H1 (cell line): ENCODE results near the gene ARF4. TPM values are rescaled to one million over a fixed set of nuclear protein-coding genes. Genes with fewer than 3 reads are reported as not detected.

ENCODE experiments used
- CTCF ChIA-PET: fragments of 300-600 bp; sonication (Branson Sonifier 250); formaldehyde crosslinking; loops from one replicate; lab custom pipeline; 2021; ENCODE audit not compliant: partially characterized antibody; lab: Charles Lee
- POLR2A ChIA-PET: fragments of 300-600 bp; sonication (Branson Sonifier 250); formaldehyde crosslinking; loops from one replicate; lab custom pipeline; 2021; ENCODE audit warnings: inconsistent platforms; ENCODE audit not compliant: partially characterized antibody; lab: Charles Lee
- DNase-seq, 2 experiments: peaks; one replicate each; pipeline versions ENCODE4 v3.0.0 to v3.0.0-alpha.2; 2010 to 2022; ENCODE audit warnings: low spot score in 2 of 2, low read depth in 1 of 2, mixed read lengths in 1 of 2
- FAIRE-seq: peaks from 2 replicates; lab custom pipeline; 2011; peaks lifted over from hg19 to GRCh38; lab: Jason Lieb, UNC
- H2AFZ ChIP-seq: 2 replicates; pipeline ENCODE4 v1.8.1; 2012; ENCODE audit warnings: low read length, inconsistent platforms
- H2AK5ac ChIP-seq: 2 replicates; pipeline ENCODE4 v1.6.1; 2013; ENCODE audit warnings: low read depth, low read length
- H2BK120ac ChIP-seq: replicated peaks from 2 replicates; pipeline ENCODE3; 2013; ENCODE audit warnings: low read depth, low read length, inconsistent platforms
- H2BK12ac ChIP-seq: 2 replicates; pipeline ENCODE4 v1.6.1; 2013; ENCODE audit warnings: low read depth, low read length
- H2BK15ac ChIP-seq: 2 replicates; pipeline ENCODE4 v1.6.1; 2013; ENCODE audit warnings: low read length
- H2BK20ac ChIP-seq: 2 replicates; pipeline ENCODE4 v1.6.1; 2013; ENCODE audit warnings: low read length
- H2BK5ac ChIP-seq: 2 replicates; pipeline ENCODE4 v1.6.1; 2013; ENCODE audit warnings: low read depth, low read length
- H3K14ac ChIP-seq: 2 replicates; pipeline ENCODE4 v1.6.1; 2013; ENCODE audit warnings: inconsistent platforms; ENCODE audit not compliant: insufficient read length
- H3K18ac ChIP-seq: 2 replicates; pipeline ENCODE4 v1.6.1; 2013; ENCODE audit warnings: low read length; ENCODE audit errors: extremely low read depth
- H3K23ac ChIP-seq: 2 replicates; pipeline ENCODE4 v1.6.1; 2013; ENCODE audit warnings: inconsistent platforms; ENCODE audit not compliant: insufficient read length
- H3K23me2 ChIP-seq: 2 replicates; pipeline ENCODE4 v1.6.1; 2013; ENCODE audit warnings: low read depth, low read length
- H3K27ac ChIP-seq: 2 replicates; pipeline ENCODE4 v1.6.1; 2011; ENCODE audit warnings: low read depth, low read length, inconsistent platforms
- H3K27me3 ChIP-seq, 4 experiments: replicated peaks in 1 of 4; 1 replicate in 1 of 4; 2 replicates in 3 of 4; pipeline versions ENCODE4 v1.6.1 to v1.8.1; 2011 to 2013; ENCODE audit warnings: low read length in 3 of 4, mild to moderate bottlenecking in 3 of 4, inconsistent platforms in 2 of 4, mixed read lengths in 2 of 4, moderate library complexity in 1 of 4; ENCODE audit not compliant: control insufficient read depth in 3 of 4, insufficient read depth in 3 of 4; ENCODE audit errors: extremely low read depth in 1 of 4
- H3K36me3 ChIP-seq, 4 experiments: 2 replicates each; pipeline versions ENCODE4 v1.6.1 to v1.8.1; 2011 to 2013; ENCODE audit warnings: mild to moderate bottlenecking in 4 of 4, low read length in 3 of 4, moderate library complexity in 2 of 4, control low read depth in 1 of 4, inconsistent platforms in 1 of 4; ENCODE audit not compliant: insufficient read depth in 4 of 4, control insufficient read depth in 2 of 4
- H3K4ac ChIP-seq: replicated peaks from 2 replicates; pipeline ENCODE3; 2013; ENCODE audit warnings: low read length, low read depth, mixed read lengths, inconsistent platforms; ENCODE audit not compliant: insufficient read length
- H3K4me1 ChIP-seq, 4 experiments: replicated peaks in 1 of 4; 1 replicate in 1 of 4; 2 replicates in 3 of 4; pipeline versions ENCODE4 v1.6.1 to v1.8.1; 2011 to 2013; ENCODE audit warnings: low read length in 3 of 4, inconsistent platforms in 2 of 4, mixed read lengths in 1 of 4; ENCODE audit not compliant: insufficient read depth in 4 of 4, control insufficient read depth in 3 of 4
- H3K4me2 ChIP-seq, 2 experiments: 2 replicates each; pipeline versions ENCODE4 v1.6.1 to v1.8.1; 2011 to 2013; ENCODE audit warnings: low read depth in 2 of 2, low read length in 2 of 2, control low read depth in 1 of 2, inconsistent platforms in 1 of 2, mild to moderate bottlenecking in 1 of 2; ENCODE audit not compliant: insufficient read depth in 1 of 2
- H3K4me3 ChIP-seq, 4 experiments: fragments of 200-600, 300-600 bp in 1 of 4; sonication (generic), shearing (Covaris generic), sonication (Bioruptor Twin) in 1 of 4; 2 replicates each; pipeline versions ENCODE4 v1.5.1 to v1.8.1; 2011 to 2016; ENCODE audit warnings: low read length in 4 of 4, low read depth in 3 of 4, control low read depth in 2 of 4, inconsistent platforms in 2 of 4, mild to moderate bottlenecking in 2 of 4, mixed read lengths in 1 of 4, moderate library complexity in 1 of 4; ENCODE audit not compliant: insufficient read depth in 2 of 4; ENCODE audit errors: extremely low read depth in 1 of 4
- H3K56ac ChIP-seq: replicated peaks from 2 replicates; pipeline ENCODE3; 2013; ENCODE audit warnings: low read depth, mild to moderate bottlenecking, mixed read lengths, low read length, inconsistent platforms; ENCODE audit not compliant: insufficient read length
- H3K79me1 ChIP-seq: 2 replicates; pipeline ENCODE4 v1.6.1; 2013; ENCODE audit warnings: low read depth, low read length, control low read depth
- H3K79me2 ChIP-seq, 2 experiments: 2 replicates each; pipeline versions ENCODE4 v1.6.1 to v1.8.1; 2012 to 2013; ENCODE audit warnings: low read length in 2 of 2, mild to moderate bottlenecking in 2 of 2, inconsistent platforms in 1 of 2; ENCODE audit not compliant: insufficient read depth in 2 of 2, control insufficient read depth in 1 of 2
- H3K9ac ChIP-seq, 4 experiments: replicated peaks in 1 of 4; 1 replicate in 1 of 4; 2 replicates in 3 of 4; pipeline versions ENCODE4 v1.6.1 to v1.8.1; 2011 to 2013; ENCODE audit warnings: low read depth in 3 of 4, low read length in 3 of 4, control low read depth in 2 of 4, mild to moderate bottlenecking in 2 of 4, moderate library complexity in 2 of 4, inconsistent platforms in 1 of 4; ENCODE audit errors: extremely low read depth in 1 of 4
- H3K9me3 ChIP-seq, 2 experiments: 2 replicates each; pipeline versions ENCODE4 v1.6.1 to v1.8.1; 2012 to 2013; ENCODE audit warnings: mild to moderate bottlenecking in 2 of 2, moderate library complexity in 2 of 2, control low read depth in 1 of 2, inconsistent platforms in 1 of 2, low read depth in 1 of 2, low read length in 1 of 2, mixed read lengths in 1 of 2; ENCODE audit not compliant: insufficient read depth in 2 of 2
- H4K20me1 ChIP-seq, 2 experiments: replicated peaks in 1 of 2; 2 replicates each; pipeline versions ENCODE3 to v1.8.1; 2011 to 2013; ENCODE audit warnings: inconsistent platforms in 2 of 2, low read length in 2 of 2, mild to moderate bottlenecking in 1 of 2; ENCODE audit not compliant: insufficient read depth in 2 of 2, control insufficient read depth in 1 of 2
- H4K5ac ChIP-seq: 2 replicates; pipeline ENCODE4 v1.6.1; 2013; ENCODE audit warnings: low read length, low read depth, mixed read lengths, inconsistent platforms; ENCODE audit not compliant: insufficient read length
- H4K8ac ChIP-seq: 2 replicates; pipeline ENCODE4 v1.8.0; 2013; ENCODE audit warnings: mild to moderate bottlenecking, moderate library complexity, low read length, inconsistent platforms; ENCODE audit not compliant: insufficient read depth; ENCODE audit errors: extremely low read depth
- H4K91ac ChIP-seq: replicated peaks from 2 replicates; pipeline ENCODE3; 2013; ENCODE audit warnings: low read length, mixed read lengths, inconsistent platforms; ENCODE audit not compliant: insufficient read length
- CHD1 ChIP-seq: IDR thresholded peaks from 2 replicates; pipeline ENCODE4 v1.6.1; 2012; ENCODE audit warnings: low read depth, low read length, improper control_type of control experiment
- EZH2 ChIP-seq: fragments of 200-600 bp; sonication (generic); IDR thresholded peaks from 2 replicates; pipeline ENCODE4 v1.7.1; 2012; ENCODE audit warnings: low read depth, mild to moderate bottlenecking, moderate library complexity, low read length, inconsistent platforms; ENCODE audit not compliant: severe bottlenecking
- NRF1 ChIP-seq: IDR thresholded peaks from 2 replicates; pipeline ENCODE4 v1.6.1; 2011; ENCODE audit warnings: mild to moderate bottlenecking, low read depth, low read length, improper control_type of control experiment
- RBBP5 ChIP-seq: IDR thresholded peaks from 2 replicates; pipeline ENCODE4 v1.7.1; 2012; ENCODE audit warnings: low read depth, mild to moderate bottlenecking, inconsistent platforms, low read length, moderate library complexity, borderline replicate concordance
- RFX5 ChIP-seq: IDR thresholded peaks from 2 replicates; pipeline ENCODE4 v1.6.1; 2011; ENCODE audit warnings: low read depth, low read length, improper control_type of control experiment, borderline replicate concordance
- RNF2 ChIP-seq: fragments of 200-900, 300-1000 bp; sonication (generic); IDR thresholded peaks from 2 replicates; pipeline ENCODE4 v1.7.1; 2016; ENCODE audit warnings: borderline replicate concordance, low read depth, mild to moderate bottlenecking, antibody characterized with exemption, low read length; ENCODE audit not compliant: poor library complexity, severe bottlenecking; ENCODE audit errors: missing control alignments
- SIX5 ChIP-seq: IDR thresholded peaks from 2 replicates; pipeline ENCODE4 v1.6.1; 2011; ENCODE audit warnings: mild to moderate bottlenecking, low read depth, low read length
- TBP ChIP-seq: IDR thresholded peaks from 2 replicates; pipeline ENCODE4 v1.6.1; 2011; ENCODE audit warnings: low read depth, low read length, improper control_type of control experiment
- TEAD4 ChIP-seq: IDR thresholded peaks from 2 replicates; pipeline ENCODE4 v1.6.1; 2012; ENCODE audit warnings: low read depth, low read length, inconsistent platforms, mixed read lengths
- ZNF274 ChIP-seq: IDR thresholded peaks from 2 replicates; pipeline ENCODE4 v1.7.0; 2012; ENCODE audit warnings: low read length, borderline replicate concordance; ENCODE audit errors: extremely low read depth
- WGBS, 2 experiments: shearing (Covaris generic) in 1 of 2; methylation state at CpG; one replicate each; pipeline versions ENCODE4 v1.1.6 to v1.1.7; 2013 to 2015; ENCODE audit warnings: low lambda C conversion rate in 2 of 2, mixed read lengths in 2 of 2, inconsistent platforms in 1 of 2, low coverage in 1 of 2, missing lambda C conversion rate in 1 of 2; ENCODE audit not compliant: insufficient replicate concordance in 2 of 2, insufficient coverage in 1 of 2, insufficient read length in 1 of 2; ENCODE audit errors: extremely low coverage in 1 of 2, missing lambda C conversion rate in 1 of 2; 5-methylcytosine and 5-hydroxymethylcytosine counted together
- polyA plus RNA-seq, 7 experiments: library from polyadenylated mRNA; depleted of rRNA in 3 of 7; stranded (reverse) in 5 of 7; unstranded in 2 of 7; fragments of >200 nt in 5 of 7; fragments of 200-250 nt in 2 of 7; gene quantifications; 1 replicate in 5 of 7; 2 replicates in 1 of 7; 4 replicates in 1 of 7; pipeline versions ENCODE4 v1.2.1 to v1.2.3, GENCODE V29; 2011 to 2013; ENCODE audit warnings: missing spikeins in 2 of 7, mixed read lengths in 2 of 7
- total RNA-seq: library from RNA; stranded (reverse); fragmentation: NEBNext Ultra II Directional; extraction: Animal tissue kit (Norgen Biotek cat#: 25700); gene quantifications from 2 replicates; pipeline ENCODE4 v1.2.1, GENCODE V29; 2021
- TF ChIP-seq, protein P1 (sequence below): IDR thresholded peaks from 2 replicates; pipeline ENCODE4 v1.6.1; 2012; ENCODE audit warnings: low read length, inconsistent platforms
- TF ChIP-seq, protein P2 (sequence below): IDR thresholded peaks from 2 replicates; pipeline ENCODE4 v1.6.1; 2011; ENCODE audit warnings: low read length, improper control_type of control experiment

ARF4 gene
- total and polyA plus RNA-seq, 2 of the 8 experiments (the other 6 are each of a cell fraction or from before 2014, with no cell fraction given): 138 to 165 TPM

DNA sequence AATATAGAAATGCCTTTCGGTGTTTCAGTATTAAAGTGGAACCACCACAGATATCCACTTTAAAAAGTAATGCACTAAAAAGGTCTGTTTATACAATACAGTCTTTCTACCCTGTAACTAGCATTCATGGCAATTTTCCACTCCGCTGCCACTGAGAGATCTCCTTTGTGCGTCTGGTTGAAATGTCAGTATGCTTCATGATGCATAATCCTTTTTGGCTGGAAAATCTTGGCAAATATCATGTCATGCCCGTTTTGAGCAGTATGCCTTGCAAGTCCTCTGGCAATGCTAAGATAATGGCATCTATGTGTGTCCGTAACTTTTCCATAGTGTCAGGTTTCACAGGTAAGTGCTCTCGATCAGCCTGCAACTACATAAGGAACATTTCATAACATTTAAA lies 30.8 kb upstream of the ARF4 start:
- no peak overlapping the region for H3K9ac ChIP-seq
- TF ChIP-seq CHD1 (no peak), RFX5 (no peak), RNF2 (no peak), NRF1 (no peak), SIX5 (no peak), TEAD4 (no peak), RBBP5 (no peak), EZH2 (no peak), ZNF274 (no peak), TBP (no peak)
- TF ChIP-seq, protein P1, sequence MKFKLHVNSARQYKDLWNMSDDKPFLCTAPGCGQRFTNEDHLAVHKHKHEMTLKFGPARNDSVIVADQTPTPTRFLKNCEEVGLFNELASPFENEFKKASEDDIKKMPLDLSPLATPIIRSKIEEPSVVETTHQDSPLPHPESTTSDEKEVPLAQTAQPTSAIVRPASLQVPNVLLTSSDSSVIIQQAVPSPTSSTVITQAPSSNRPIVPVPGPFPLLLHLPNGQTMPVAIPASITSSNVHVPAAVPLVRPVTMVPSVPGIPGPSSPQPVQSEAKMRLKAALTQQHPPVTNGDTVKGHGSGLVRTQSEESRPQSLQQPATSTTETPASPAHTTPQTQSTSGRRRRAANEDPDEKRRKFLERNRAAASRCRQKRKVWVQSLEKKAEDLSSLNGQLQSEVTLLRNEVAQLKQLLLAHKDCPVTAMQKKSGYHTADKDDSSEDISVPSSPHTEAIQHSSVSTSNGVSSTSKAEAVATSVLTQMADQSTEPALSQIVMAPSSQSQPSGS: no peak
- TF ChIP-seq, protein P2, sequence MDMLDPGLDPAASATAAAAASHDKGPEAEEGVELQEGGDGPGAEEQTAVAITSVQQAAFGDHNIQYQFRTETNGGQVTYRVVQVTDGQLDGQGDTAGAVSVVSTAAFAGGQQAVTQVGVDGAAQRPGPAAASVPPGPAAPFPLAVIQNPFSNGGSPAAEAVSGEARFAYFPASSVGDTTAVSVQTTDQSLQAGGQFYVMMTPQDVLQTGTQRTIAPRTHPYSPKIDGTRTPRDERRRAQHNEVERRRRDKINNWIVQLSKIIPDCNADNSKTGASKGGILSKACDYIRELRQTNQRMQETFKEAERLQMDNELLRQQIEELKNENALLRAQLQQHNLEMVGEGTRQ: no peak

More for the DNA sequence above, 30.8 kb upstream of the ARF4 start:
- Histone ChIP-seq H2AFZ (no peak overlapping the region), H2BK15ac (no peak overlapping the region), H3K4me2 (no peak overlapping the region), H3K4me3 (no peak overlapping the region), H2BK20ac (no peak overlapping the region), H3K36me3 (peaks cover 2 to 34% (median 14%) of the 10 kb centered on the region in 4 experiments; a peak in 6 of 8 replicates), H2BK12ac (no peak overlapping the region), H3K27me3 (no peaks in the 10 kb centered on the region), H3K23ac (no peak overlapping the region), H3K9me3 (no peaks in the 10 kb centered on the region), H3K18ac (no peak overlapping the region), H3K79me2 (no peaks in the 10 kb centered on the region), H3K23me2 (no peaks in the 10 kb centered on the region), H4K8ac (no peak overlapping the region), H3K4me1 (no peaks in the 10 kb centered on the region), H2AK5ac (no peak overlapping the region), H4K20me1 (no peaks in the 10 kb centered on the region), H4K5ac (no peak overlapping the region), H3K27ac (no peak overlapping the region), H3K4ac (no peak overlapping the region), H3K56ac (no peak overlapping the region), H4K91ac (no peak overlapping the region), H2BK120ac (no peak overlapping the region), H2BK5ac (no peak overlapping the region), H3K79me1 (no peaks in the 10 kb centered on the region), H3K14ac (no peak overlapping the region)
- FAIRE-seq (no peak), DNase-seq (no peak)
- CTCF ChIA-PET: no interaction called here
- WGBS, 2 experiments: 89% methylated on average over 6 of the region's 6 CpGs; no CpG with 5 or more reads in 1 of the 2 experiments
- POLR2A ChIA-PET: no interaction called here
